Embryonic facial prominence (tissue), 1 donor: Measurements from ENCODE around the gene PCID2.

Experiments
- DNase-seq: peaks from one replicate; pipeline ENCODE4 v3.0.0-alpha.2; 2016; ENCODE audit errors: extremely low spot score

Gene PCID2

GRCh38 chr13:113219256-113219940 lies 10.9 kb upstream of the PCID2 start:
- no peak for DNase-seq

GRCh38 chr13:113218586-113218985 lies 10.1 kb upstream of the PCID2 start:
- no peak for DNase-seq

GRCh38 chr13:113216254-113217048 lies 8.0 kb upstream of the PCID2 start:
- no peak for DNase-seq

- no peak for DNase-seq
Observed at GRCh38 chr13:113211774-113212173, 3.3 kb upstream of the PCID2 start.

GRCh38 chr13:113210833-113211232 lies 2.4 kb upstream of the PCID2 start:
- no peak for DNase-seq

- no peak for DNase-seq
Observed at GRCh38 chr13:113209759-113210421, 1.4 kb upstream of the PCID2 start.

- peak; percentile 52 for DNase-seq
Observed at GRCh38 chr13:113209336-113209758, 878 bp upstream of the PCID2 start, which contains the start of gene CUL4A. Gene CUL4A, plus strand, starts transcription at chr13:113209613. Its CDS starts 15 bp downstream, at chr13:113209628.

GRCh38 chr13:113207890-113208420 lies 514 bp downstream of the PCID2 start:
- DNase-seq: no peak

- DNase-seq: no peak
Observed at GRCh38 chr13:113207460-113207859, 1.0 kb downstream of the PCID2 start.

- DNase-seq: no peak
Observed at GRCh38 chr13:113205428-113205931, 3.0 kb downstream of the PCID2 start.

GRCh38 chr13:113204378-113204734 lies 4.1 kb downstream of the PCID2 start:
- DNase-seq: no peak

- DNase-seq: no peak
Observed at GRCh38 chr13:113203507-113204377, 4.7 kb downstream of the PCID2 start.

- no peak for DNase-seq
Observed at GRCh38 chr13:113202912-113203311, 5.6 kb downstream of the PCID2 start.

- DNase-seq: no peak
Observed at GRCh38 chr13:113201815-113202214, 6.7 kb downstream of the PCID2 start.

GRCh38 chr13:113196970-113197737 lies 11.3 kb downstream of the PCID2 start:
- DNase-seq: no peak

- DNase-seq: no peak
Observed at GRCh38 chr13:113195360-113195759, 13.1 kb downstream of the PCID2 start.

- no peak for DNase-seq
Observed at GRCh38 chr13:113192902-113193301, 15.6 kb downstream of the PCID2 start.

- DNase-seq: no peak
Observed at GRCh38 chr13:113192279-113192678, 16.2 kb downstream of the PCID2 start.

GRCh38 chr13:113190181-113190580 lies 18.3 kb downstream of the PCID2 start:
- DNase-seq: no peak

- no peak for DNase-seq
Observed at GRCh38 chr13:113187883-113188665, 20.4 kb downstream of the PCID2 start.
